Measurements from ENCODE around the gene COL6A2. TPM values are rescaled to one million over a fixed set of nuclear protein-coding genes. Genes with fewer than 3 reads are reported as not detected.

COL6A2 gene
- total RNA-seq, 2 donors from 2014 or later = 198 to 474 TPM

DNA sequence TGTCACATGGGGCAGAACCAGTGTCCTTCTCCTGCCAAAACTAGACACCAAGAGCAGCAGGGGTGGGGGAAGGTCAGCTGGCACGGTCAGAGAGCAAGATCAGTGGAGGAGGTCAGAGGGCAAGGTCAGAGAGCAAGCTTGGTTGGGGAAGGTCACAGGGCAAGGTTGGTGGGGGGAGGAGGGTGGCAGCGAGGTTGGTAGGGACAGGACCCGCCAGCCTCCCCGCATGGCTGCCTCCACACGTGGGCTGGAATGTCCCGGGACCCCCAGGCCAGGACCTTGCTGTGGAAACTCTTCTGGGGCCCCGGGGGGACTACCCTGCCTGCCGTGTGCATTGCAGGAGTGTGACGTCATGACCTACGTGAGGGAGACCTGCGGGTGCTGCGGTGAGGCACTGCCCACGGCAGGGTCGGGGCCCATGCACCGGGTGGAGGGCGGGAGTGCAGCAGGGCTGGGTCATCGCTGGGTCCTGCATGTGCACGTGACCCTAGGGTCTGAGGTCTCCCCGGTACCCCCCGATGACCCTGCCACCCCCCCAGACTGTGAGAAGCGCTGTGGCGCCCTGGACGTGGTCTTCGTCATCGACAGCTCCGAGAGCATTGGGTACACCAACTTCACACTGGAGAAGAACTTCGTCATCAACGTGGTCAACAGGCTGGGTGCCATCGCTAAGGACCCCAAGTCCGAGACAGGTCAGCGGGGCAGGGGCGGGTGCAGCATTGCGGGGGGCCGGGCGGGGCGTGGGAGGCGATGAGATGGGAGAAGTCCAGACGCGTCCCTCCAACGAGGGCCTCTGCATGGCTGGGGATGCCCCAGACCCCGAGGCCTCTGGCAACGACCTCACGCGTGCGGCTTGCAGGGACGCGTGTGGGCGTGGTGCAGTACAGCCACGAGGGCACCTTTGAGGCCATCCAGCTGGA is 27.3 kb downstream of the COL6A2 start:
- TF ChIP-seq POLR2A (IDR thresholded peaks at IDR 0.05) (no peak), CTCF (IDR thresholded peaks at IDR 0.05) (no peak), POLR2AphosphoS5 (IDR thresholded peaks at IDR 0.05) (no peak)
- DNase-seq (ENCODE audit: low spot score) = no peak
- Histone ChIP-seq H3K27ac (no peak overlapping the region), H3K4me1 (replicated peaks) (no peaks in the 10 kb centered on the region), H3K9me3 (no peaks in the 10 kb centered on the region), H3K36me3 (peaks cover 0 to 6% of the 10 kb centered on the region in 2 donors), H3K27me3 (replicated peaks; ENCODE audit: insufficient read depth) (no peaks in the 10 kb centered on the region), H3K4me3 (no peak overlapping the region)
- WGBS = 86% methylated on average over 49 of the region's 49 CpGs
- intact Hi-C loops (cut with DNase I) = no loop called here

DNA sequence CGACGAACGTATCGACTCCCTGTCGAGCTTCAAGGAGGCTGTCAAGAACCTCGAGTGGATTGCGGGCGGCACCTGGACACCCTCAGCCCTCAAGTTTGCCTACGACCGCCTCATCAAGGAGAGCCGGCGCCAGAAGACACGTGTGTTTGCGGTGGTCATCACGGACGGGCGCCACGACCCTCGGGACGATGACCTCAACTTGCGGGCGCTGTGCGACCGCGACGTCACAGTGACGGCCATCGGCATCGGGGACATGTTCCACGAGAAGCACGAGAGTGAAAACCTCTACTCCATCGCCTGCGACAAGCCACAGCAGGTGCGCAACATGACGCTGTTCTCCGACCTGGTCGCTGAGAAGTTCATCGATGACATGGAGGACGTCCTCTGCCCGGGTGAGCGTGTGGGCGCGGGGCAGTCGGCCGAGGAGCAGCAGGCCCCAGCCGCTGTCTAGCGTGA is 28.0 kb downstream of the COL6A2 start:
- H3K36me3 ChIP-seq = no peaks in the 10 kb centered on the region
- intact Hi-C loops (cut with DNase I) = no loop called here
- no peaks in the 10 kb centered on the region for H3K9me3 ChIP-seq
- 89% methylated on average over 47 of the region's 47 CpGs for WGBS
- no peaks in the 10 kb centered on the region for H3K27me3 ChIP-seq (replicated peaks; ENCODE audit: insufficient read depth)
- no peak for TF ChIP-seq CTCF (IDR thresholded peaks at IDR 0.05)
- TF ChIP-seq POLR2A (IDR thresholded peaks at IDR 0.05) = no peak
- no peak overlapping the region for H3K27ac ChIP-seq
- H3K4me3 ChIP-seq = no peak overlapping the region
- H3K4me1 ChIP-seq (replicated peaks) = no peaks in the 10 kb centered on the region
- DNase-seq (ENCODE audit: low spot score) = no peak

GRCh38 chr21:46126309-46127238 is 28.7 kb downstream of the COL6A2 start:
- WGBS = 72% methylated on average over 29 of the region's 32 CpGs
- intact Hi-C loops (cut with DNase I) = no loop called here
- TF ChIP-seq POLR2AphosphoS5 (IDR thresholded peaks at IDR 0.05) (no peak), CTCF (IDR thresholded peaks at IDR 0.05) (no peak), POLR2A (IDR thresholded peaks at IDR 0.05) (no peak)
- no peaks in the 10 kb centered on the region for H3K4me1 ChIP-seq (replicated peaks)
- H3K9me3 ChIP-seq = no peaks in the 10 kb centered on the region
- DNase-seq (ENCODE audit: low spot score) = no peak
- no peak overlapping the region for H3K4me3 ChIP-seq
- H3K27ac ChIP-seq = no peak overlapping the region
- H3K27me3 ChIP-seq (replicated peaks; ENCODE audit: insufficient read depth) = no peaks in the 10 kb centered on the region
- H3K36me3 ChIP-seq = no peaks in the 10 kb centered on the region

DNA sequence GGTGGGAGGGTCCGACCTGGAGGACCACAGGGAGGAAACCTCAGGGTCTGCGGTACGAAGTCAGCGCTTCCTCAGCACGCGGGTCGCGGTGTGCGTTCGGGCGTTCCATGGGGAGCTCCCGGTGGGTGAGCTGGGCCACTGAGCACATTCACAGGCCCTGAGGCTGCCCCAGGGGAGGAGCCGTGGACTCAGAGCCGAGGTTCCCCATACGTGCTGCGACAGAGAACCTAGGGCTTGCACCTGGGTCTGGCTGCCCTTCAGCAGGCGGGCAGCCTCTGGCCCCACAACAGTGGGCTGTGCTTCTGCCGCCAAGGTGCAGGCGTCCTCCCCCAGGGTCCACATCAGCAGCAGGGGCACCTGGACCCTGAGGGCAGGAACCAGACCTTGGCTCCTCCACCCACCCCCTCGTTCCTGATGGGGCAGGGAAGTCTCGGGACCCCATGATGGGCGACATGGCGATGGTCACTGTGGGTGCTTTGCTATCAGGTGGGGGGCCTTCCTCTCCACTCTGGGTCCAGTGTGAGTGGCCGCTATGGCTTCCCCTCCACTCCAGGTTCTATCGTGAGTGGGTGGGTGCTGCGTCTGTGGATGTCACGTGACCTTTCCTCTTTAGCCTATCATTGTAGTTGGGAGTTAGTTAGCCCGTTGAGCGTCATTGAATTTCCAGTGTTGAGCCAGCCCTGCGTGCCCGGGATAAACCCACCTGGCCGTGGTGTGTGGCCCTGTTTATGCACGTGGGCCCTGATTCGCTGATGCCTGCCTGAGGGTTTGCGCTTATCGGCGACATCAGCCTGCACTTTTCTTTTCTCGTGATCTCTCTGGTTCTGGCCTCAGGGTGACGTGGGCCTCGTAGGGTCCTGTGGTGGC is 29.6 kb downstream of the COL6A2 start:
- intact Hi-C loops (cut with DNase I) = no loop called here
- TF ChIP-seq CTCF (IDR thresholded peaks at IDR 0.05) = no peak
- no peak for TF ChIP-seq POLR2AphosphoS5 (IDR thresholded peaks at IDR 0.05)
- TF ChIP-seq POLR2A (IDR thresholded peaks at IDR 0.05) = no peak
- Histone ChIP-seq H3K4me3 (no peak overlapping the region), H3K36me3 (no peaks in the 10 kb centered on the region), H3K9me3 (no peaks in the 10 kb centered on the region), H3K4me1 (replicated peaks) (no peaks in the 10 kb centered on the region), H3K27ac (no peak overlapping the region), H3K27me3 (replicated peaks; ENCODE audit: insufficient read depth) (no peaks in the 10 kb centered on the region)
- 83% methylated on average over 40 of the region's 40 CpGs for WGBS
- no peak for DNase-seq (ENCODE audit: low spot score)

Measured in prostate gland (tissue), 2 donors.